ENCODE measurements around the gene AGK.

Gene AGK

DNA sequence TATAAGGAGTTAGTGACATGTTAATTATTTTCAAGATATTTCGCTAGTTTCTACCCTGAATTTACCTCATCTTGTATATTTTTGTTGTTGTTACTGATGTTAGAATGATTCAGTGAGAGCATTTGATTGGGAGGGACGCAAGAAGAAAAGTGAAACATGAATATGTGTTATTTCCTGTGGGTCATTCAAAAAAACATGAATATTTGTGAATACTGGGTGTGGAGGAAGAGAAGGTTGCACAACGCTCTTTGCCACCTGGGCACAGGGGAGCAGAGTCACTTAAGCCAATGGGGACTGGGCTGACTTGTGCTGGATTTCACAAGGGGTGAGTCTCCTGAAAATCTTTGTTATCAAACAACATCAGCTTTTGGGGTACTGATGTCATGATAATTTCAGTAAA, 39.5 kb downstream of the AGK start:
- DNase-seq (ENCODE audit: low spot score): no peak
- TF ChIP-seq, protein P1, sequence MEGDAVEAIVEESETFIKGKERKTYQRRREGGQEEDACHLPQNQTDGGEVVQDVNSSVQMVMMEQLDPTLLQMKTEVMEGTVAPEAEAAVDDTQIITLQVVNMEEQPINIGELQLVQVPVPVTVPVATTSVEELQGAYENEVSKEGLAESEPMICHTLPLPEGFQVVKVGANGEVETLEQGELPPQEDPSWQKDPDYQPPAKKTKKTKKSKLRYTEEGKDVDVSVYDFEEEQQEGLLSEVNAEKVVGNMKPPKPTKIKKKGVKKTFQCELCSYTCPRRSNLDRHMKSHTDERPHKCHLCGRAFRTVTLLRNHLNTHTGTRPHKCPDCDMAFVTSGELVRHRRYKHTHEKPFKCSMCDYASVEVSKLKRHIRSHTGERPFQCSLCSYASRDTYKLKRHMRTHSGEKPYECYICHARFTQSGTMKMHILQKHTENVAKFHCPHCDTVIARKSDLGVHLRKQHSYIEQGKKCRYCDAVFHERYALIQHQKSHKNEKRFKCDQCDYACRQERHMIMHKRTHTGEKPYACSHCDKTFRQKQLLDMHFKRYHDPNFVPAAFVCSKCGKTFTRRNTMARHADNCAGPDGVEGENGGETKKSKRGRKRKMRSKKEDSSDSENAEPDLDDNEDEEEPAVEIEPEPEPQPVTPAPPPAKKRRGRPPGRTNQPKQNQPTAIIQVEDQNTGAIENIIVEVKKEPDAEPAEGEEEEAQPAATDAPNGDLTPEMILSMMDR (IDR thresholded peaks at IDR 0.05; ENCODE audit: extremely low read depth, insufficient read depth, missing control alignments): no peak
- in situ Hi-C loops (cut with MboI; ENCODE audit: low pct_unique_long_range_greater_than_20kb, low sequenced_read_pairs, unreplicated experiment): no loop called here

DNA sequence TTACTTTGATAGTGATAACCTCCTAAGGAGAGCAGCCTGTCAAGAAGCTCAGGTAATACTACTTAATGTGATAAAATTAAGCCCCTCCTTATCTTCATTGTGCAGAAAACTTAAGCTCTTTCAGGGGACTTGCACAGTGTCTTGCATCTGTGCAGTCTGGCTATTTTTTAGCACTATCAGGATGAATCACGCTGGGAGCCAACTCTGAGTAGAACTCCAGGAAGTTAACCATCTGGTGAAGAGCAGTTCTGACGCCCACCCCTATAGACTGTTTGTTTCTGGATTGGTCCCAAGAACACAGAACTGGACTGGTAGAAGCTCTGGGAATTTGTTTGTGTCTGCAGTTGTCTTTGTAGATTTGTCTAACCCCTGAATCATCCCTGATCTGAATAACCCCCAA, 41.9 kb downstream of the AGK start:
- TF ChIP-seq, protein P1 (IDR thresholded peaks at IDR 0.05; ENCODE audit: extremely low read depth, insufficient read depth, missing control alignments): no peak
- in situ Hi-C loops (cut with MboI; ENCODE audit: low pct_unique_long_range_greater_than_20kb, low sequenced_read_pairs, unreplicated experiment): no loop called here
- DNase-seq (ENCODE audit: low spot score): no peak

DNA sequence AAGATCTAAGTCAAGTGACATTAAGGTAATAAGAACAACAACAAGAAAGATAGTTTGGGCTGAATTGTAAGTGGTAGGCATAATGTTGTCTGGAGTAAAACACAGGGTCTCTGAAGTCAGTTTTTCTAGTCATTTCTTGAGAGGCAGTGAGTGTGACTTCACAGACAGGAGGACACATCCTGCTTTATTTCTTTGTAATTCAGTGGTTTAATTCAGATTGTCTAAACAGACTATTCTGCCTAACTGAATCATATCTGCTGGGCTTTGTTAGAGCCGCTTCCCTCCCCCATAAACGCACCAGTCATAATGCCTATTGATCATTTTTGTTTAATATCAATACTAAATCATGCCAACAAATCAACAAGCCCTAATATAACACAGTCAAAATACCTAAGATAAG, 46.8 kb downstream of the AGK start:
- in situ Hi-C loops (cut with MboI; ENCODE audit: low pct_unique_long_range_greater_than_20kb, low sequenced_read_pairs, unreplicated experiment): no loop called here
- TF ChIP-seq, protein P1 (IDR thresholded peaks at IDR 0.05; ENCODE audit: extremely low read depth, insufficient read depth, missing control alignments): no peak
- DNase-seq (ENCODE audit: low spot score): no peak

DNA sequence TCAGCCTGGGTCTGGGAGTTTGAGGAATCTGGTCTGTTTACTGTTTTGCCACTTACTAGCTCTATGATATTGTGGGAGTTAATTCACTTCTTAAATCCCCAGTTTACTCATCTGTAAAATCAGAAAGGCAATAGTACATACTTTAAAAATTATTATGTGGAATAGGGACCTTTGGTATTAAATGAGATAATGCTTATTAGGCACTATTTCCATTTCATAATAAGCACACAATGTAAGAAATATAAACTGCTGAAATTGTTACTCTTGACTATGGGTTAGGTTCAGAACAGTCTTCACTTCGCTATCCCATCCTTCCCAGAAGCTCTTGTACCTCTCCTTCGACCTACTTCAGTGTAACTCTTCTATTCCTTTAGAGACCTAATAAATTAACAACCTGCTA, 47.2 kb downstream of the AGK start:
- in situ Hi-C loops (cut with MboI; ENCODE audit: low pct_unique_long_range_greater_than_20kb, low sequenced_read_pairs, unreplicated experiment): no loop called here
- TF ChIP-seq, protein P1 (IDR thresholded peaks at IDR 0.05; ENCODE audit: extremely low read depth, insufficient read depth, missing control alignments): no peak
- no peak for DNase-seq (ENCODE audit: low spot score)

DNA sequence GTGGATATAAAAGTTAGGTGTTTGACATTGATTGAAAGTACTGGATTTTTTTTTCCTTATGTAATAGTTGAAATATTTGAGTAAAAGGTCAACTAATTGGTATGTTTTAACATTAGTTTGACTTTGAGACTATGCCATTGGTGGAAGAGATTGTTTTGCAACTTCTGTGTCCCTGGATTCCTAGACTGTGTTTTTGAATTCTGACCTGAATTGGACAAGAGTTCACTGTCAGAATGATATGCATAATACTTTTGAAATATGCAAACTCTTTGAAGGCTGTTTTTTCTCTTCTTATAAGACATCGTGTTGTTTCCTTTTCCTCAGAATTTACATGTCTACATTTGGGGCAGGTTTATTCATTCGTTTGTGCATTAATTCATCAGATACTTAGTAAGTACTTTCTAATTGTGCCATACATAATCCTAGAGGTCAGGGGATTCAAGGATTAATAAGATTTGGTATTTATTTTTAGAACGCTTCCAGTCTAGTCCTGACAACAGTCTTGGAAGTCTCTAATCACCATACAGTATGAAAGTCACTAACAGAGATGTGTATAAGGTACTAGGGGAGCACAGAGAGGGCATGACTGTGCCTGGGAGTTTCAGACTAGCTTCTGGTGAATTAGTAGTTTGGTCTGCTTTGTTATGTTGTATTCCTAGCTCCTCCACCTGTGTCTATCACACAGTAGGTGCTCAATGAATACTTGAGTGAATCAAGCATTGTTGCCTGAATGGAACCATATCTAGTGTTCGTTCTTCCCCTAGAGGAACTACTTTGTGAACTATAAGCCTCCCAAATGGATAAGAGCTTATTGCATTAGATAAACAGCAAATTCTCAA, 49.2 kb downstream of the AGK start:
- DNase-seq (ENCODE audit: low spot score): no peak
- in situ Hi-C loops (cut with MboI; ENCODE audit: low pct_unique_long_range_greater_than_20kb, low sequenced_read_pairs, unreplicated experiment): no loop called here
- TF ChIP-seq, protein P1 (IDR thresholded peaks at IDR 0.05; ENCODE audit: extremely low read depth, insufficient read depth, missing control alignments): no peak

DNA sequence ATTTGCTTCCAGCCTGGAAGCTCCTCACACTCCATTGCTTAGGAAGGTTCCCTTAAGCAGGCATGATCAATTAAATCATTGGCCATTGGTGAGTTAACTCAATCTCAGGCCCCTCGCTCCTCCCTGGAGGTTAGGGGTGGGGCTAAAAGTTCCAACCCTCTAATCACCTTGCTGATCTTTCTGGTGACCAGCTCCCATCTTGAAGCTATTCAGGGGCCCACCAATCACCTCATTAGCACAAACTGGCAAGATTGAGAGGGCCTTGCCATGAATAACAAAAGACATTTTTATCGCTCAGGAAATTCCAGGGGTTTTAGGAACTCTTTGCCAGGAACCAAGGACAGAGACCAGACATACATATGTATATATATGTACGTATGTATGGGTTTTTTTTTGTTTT, 58.4 kb downstream of the AGK start:
- in situ Hi-C loops (cut with MboI; ENCODE audit: low pct_unique_long_range_greater_than_20kb, low sequenced_read_pairs, unreplicated experiment): no loop called here
- TF ChIP-seq, protein P1 (IDR thresholded peaks at IDR 0.05; ENCODE audit: extremely low read depth, insufficient read depth, missing control alignments): no peak
- no peak for DNase-seq (ENCODE audit: low spot score)

All from GM13977 (cell line).